ENCODE measurements around the gene SYNGAP1.

DNA sequence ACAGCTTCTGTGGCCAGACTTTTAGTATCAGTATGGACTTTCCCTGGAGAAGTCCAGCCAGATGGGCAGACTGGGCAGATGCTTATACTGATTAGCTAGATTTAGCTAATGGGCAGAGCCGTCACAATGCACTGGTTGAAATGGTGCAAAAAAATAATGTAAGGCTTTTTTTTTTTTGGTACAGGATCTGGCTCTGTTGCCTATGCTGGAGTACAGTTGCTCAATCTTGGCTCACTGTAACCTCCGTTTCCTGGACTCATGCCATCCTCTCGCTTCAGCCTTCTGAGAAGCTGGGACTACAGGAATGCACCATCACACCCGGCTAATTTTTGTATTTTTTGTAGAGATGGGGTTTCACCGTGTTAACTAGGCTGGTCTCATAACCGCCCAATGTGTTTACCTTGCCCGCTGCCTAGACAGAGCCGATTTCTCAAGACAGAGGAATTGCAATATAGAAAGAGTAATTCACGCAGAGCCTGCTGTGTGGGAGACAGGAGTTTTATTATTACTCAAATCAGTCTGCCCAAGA, 44.7 kb upstream of the SYNGAP1 start:
- TF ChIP-seq, protein P1, sequence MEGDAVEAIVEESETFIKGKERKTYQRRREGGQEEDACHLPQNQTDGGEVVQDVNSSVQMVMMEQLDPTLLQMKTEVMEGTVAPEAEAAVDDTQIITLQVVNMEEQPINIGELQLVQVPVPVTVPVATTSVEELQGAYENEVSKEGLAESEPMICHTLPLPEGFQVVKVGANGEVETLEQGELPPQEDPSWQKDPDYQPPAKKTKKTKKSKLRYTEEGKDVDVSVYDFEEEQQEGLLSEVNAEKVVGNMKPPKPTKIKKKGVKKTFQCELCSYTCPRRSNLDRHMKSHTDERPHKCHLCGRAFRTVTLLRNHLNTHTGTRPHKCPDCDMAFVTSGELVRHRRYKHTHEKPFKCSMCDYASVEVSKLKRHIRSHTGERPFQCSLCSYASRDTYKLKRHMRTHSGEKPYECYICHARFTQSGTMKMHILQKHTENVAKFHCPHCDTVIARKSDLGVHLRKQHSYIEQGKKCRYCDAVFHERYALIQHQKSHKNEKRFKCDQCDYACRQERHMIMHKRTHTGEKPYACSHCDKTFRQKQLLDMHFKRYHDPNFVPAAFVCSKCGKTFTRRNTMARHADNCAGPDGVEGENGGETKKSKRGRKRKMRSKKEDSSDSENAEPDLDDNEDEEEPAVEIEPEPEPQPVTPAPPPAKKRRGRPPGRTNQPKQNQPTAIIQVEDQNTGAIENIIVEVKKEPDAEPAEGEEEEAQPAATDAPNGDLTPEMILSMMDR (conservative IDR thresholded peaks at IDR 0.05; ENCODE audit: low read depth, low read length), result no peak
- no peak for TF ChIP-seq EZH2 (IDR thresholded peaks at IDR 0.05; ENCODE audit: borderline replicate concordance, low read depth, low read length, poor library complexity, severe bottlenecking)

Measured in A673 (cell line).